Fibroblast of peridontal ligament (primary cell): ENCODE measurements around the gene BTNL8.

Source experiments
- DNase-seq: peaks from one replicate; pipeline ENCODE4 v3.0.0-alpha.2; 2010; ENCODE audit errors: extremely low read depth

Gene BTNL8, protein sequence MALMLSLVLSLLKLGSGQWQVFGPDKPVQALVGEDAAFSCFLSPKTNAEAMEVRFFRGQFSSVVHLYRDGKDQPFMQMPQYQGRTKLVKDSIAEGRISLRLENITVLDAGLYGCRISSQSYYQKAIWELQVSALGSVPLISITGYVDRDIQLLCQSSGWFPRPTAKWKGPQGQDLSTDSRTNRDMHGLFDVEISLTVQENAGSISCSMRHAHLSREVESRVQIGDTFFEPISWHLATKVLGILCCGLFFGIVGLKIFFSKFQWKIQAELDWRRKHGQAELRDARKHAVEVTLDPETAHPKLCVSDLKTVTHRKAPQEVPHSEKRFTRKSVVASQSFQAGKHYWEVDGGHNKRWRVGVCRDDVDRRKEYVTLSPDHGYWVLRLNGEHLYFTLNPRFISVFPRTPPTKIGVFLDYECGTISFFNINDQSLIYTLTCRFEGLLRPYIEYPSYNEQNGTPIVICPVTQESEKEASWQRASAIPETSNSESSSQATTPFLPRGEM

DNA sequence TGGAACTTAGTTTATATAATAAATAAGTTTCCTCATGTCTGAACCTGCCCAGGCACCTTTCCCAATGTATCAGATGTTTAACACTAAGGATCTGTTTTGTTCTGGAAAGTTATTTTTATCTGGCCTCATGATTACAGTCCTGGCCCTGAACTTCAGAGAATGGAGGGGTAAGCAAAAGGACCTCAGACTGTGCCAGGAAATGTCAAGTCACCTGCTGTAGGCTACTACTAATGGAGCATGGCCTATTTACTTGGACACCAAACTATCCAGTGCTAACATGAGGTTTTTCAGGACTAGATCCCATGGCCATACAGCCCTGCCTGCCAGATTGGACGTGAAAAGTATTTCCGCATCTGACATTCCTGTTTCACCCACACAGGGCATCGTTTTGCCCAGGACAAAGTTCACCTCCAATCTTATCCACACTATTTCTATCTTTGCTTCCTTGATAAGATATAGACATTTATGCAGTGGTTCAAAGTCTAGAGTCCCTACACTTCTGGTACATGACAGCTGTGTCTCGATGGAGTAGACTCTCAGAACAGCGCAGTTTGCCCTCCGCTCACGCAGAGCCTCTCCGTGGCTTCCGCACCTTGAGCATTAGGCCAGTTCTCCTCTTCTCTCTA, at the start of gene BTNL8:
Gene BTNL8, plus strand, starts transcription at position 539 of the 626 bp plus-strand sequence. CDS start 152 bp downstream, outside the sequence.
- DNase-seq: no peak

DNA sequence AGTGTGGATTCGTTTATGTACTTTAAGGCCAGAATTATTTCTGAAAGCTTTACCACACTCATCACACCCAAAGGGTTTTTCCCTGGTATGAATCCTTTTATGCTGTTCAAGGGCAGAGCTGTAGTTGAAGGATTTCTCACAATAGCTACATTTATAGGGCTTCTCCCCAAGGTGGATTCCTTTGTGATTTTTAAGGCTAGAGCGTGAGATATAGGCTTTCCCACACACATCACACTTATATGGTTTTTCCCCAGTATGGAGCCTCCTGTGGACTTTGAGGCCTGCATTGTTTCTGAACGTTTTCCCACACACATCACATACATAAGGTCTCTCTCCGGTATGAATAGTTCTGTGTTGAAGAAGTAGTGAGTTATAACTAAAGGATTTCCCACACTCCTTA, 49.1 kb upstream of the BTNL8 start:
- no peak for DNase-seq

- no peak for DNase-seq
Measured at GRCh38 chr5:180850434-180851078, 48.4 kb upstream of the BTNL8 start.

DNA sequence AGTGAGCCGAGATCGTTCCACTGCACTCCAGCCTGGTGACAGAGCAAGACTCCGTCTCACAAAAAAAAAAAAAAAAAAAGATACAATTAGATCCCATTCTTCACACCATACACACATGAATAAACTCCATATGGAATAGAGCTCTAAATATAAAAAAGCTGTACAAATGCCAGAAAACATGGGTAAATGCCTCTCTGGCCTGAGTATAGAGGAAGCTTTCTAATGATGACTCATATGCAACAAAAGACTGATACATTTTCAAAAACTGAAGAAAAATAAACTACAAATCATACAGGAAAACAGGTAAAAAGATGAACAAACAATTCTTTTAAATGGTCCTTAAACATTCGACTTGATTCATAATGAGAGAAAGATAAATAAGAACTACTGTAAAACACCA, 46.5 kb upstream of the BTNL8 start:
- no peak for DNase-seq

GRCh38 chr5:180853121-180853847, 45.7 kb upstream of the BTNL8 start:
- DNase-seq: no peak

GRCh38 chr5:180853848-180854176, 45.1 kb upstream of the BTNL8 start:
- no peak for DNase-seq

GRCh38 chr5:180858586-180858985, 40.4 kb upstream of the BTNL8 start:
- no peak for DNase-seq

- DNase-seq: no peak
Measured at GRCh38 chr5:180860273-180860886, 38.6 kb upstream of the BTNL8 start.

GRCh38 chr5:180860887-180861822, 37.8 kb upstream of the BTNL8 start, which contains the start of gene ZFP62:
Gene ZFP62 (minus strand): TSS chr5:180861276. CDS start chr5:180861219, 57 bp downstream.
- peak; percentile 83 for DNase-seq

- DNase-seq: no peak
Measured at GRCh38 chr5:180862645-180863044, 36.3 kb upstream of the BTNL8 start.

- no peak for DNase-seq
Measured at GRCh38 chr5:180865981-180866695, 32.8 kb upstream of the BTNL8 start.

GRCh38 chr5:180866985-180867384, 32.0 kb upstream of the BTNL8 start:
- DNase-seq: no peak

GRCh38 chr5:180868960-180869359, 30.0 kb upstream of the BTNL8 start:
- peak; percentile 68 for DNase-seq

- DNase-seq: no peak
Measured at GRCh38 chr5:180869587-180869986, 29.4 kb upstream of the BTNL8 start.

DNA sequence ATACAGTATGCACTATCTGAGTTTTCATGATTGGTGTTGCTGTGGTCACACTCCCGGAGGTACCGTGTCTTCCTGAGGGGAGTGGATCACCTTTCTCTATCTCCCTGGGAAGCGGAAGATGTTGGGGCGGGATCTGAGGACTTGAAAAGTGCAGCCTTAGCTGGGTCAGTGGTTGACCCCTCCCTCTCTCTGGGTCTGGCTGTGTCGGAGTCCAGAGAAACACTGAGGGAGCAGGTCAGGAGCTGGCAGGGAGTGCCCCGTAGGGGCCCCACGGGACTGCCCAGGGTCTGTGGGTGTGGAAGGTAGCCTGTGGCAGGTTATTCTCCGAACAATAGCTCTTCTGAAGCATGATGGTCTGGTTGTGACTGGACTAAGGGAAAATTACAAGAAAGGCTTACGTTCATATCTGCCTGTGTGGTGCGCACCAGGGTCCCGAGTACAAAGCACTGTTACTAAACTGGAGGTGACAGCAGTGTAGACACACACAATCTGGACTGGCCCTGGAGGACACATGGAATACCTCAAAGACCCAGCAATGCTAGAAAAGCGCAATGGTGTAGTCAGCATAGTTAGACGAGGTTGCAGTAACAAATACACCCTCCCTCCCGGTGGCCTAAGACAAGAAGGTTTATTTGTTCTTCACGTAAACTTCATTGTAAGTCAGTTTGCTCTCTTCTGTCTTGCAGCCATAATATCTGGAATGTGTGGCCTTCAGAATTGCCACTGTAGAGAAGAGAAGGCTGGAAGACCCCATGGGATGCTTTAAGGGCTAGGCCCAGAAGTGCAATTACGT, 28.5 kb upstream of the BTNL8 start:
- DNase-seq: no peak

DNA sequence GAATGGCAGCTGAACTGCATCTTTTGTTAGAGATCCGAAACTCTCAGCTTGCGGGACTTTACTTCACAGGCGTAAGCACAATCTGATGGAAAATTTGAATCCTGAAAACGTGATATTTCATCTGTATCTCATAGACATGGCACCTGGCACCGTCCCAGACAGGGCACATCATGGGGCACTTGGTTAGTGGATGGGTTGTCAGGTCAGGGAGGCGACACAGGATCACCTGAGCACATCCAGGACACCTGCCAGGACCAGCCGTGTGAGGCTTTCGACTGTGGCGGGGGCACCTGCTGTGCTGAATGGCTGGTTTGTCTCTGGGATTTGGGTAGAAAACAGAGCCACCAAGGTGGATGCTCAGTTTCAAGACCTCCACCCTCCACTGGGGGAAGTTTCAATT, 26.5 kb upstream of the BTNL8 start:
- DNase-seq: no peak

DNA sequence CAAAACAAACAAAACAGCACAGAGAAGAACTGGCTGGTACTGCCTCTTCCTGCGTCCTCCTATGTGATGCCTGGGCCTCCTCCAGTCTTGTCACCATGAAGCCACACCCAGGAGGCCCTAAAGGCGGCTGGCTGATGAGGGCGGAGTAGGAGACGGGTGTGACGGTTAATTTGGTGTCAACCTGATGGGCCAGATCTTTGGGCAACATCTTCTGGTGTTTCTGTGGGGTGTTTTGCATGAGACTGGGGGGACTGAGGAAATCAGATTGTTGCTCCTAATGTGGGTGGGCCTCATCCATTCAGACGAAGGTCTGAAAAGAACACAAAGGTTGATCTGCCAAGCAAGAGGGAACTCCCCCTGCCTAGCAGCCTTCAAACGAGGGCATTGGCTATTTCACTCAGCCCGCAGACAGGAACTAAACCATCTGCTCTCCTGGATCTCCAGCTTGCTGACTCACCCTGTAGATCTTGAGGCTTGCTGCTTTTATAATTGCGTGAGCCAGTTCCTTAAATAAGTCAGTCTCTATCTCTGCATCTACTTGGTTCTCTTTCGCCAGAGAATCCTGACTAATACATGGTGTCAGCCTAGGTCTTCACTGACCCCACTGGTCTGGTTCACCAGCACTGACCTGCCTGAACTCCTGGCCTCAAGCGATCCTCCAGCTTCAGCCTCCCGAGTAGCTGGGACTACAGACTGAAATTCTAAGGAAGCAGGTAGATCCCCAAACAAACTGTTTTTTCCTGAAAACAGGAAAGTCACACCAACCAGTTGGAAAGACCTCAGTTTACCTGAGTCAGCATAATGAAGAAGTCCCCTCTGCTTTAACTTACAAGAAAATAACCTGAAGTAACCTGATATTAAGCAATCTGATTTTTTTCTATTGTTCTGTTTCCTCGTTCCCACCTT, 25.1 kb upstream of the BTNL8 start:
- DNase-seq: no peak
